Ovary (tissue), 9 donors: ENCODE measurements around the gene CMTM7. TPM values are rescaled to one million over a fixed set of nuclear protein-coding genes. Genes with fewer than 3 reads are reported as not detected.
"Not testable (repeated sequence)": the region's sequence is repeated elsewhere in the genome, so short reads cannot be mapped to it uniquely, and the experiment has no call there.

Source experiments
- DNase-seq, 5 donors: peaks; one replicate each; pipeline ENCODE4 v3.0.0-alpha.2; 2019 to 2020
- H3K27ac ChIP-seq, 2 donors: fragments of 200-600 bp; one replicate each; pipeline versions ENCODE4 v1.5.1 to v1.8.0; 2019 to 2022
- H3K27me3 ChIP-seq: fragments of 200-600 bp; one replicate; pipeline ENCODE4 v1.8.0; 2022
- H3K36me3 ChIP-seq: fragments of 200-600 bp; sonication (generic); one replicate; pipeline ENCODE4 v1.5.1; 2019
- H3K4me1 ChIP-seq: one replicate; pipeline ENCODE4 v1.8.1; 2013; ENCODE audit warnings: mild to moderate bottlenecking, moderate library complexity; ENCODE audit not compliant: insufficient read depth
- H3K4me3 ChIP-seq: fragments of 200-600 bp; sonication (generic); one replicate; pipeline ENCODE4 v1.5.1; 2017
- H3K9me3 ChIP-seq, 2 donors: fragments of 200-600 bp in 1 of 2; sonication (generic) in 1 of 2; one replicate each; pipeline versions ENCODE4 v1.5.1 to v1.8.1; 2013 to 2019; ENCODE audit warnings: mild to moderate bottlenecking in 1 of 2, moderate library complexity in 1 of 2
- EP300 ChIP-seq: sonication (generic); formaldehyde crosslinking; IDR thresholded peaks from one replicate; pipeline ENCODE4 v1.6.1; 2017; ENCODE audit warnings: antibody characterized with exemption
- POLR2A ChIP-seq: fragments of 450-650 bp; IDR thresholded peaks from one replicate; pipeline ENCODE4 v1.6.1; 2017; ENCODE audit warnings: antibody characterized with exemption, mild to moderate bottlenecking, moderate library complexity
- WGBS, 3 donors: extraction: QIAGEN DNeasy Blood & Tissue Kit in 1 of 3; methylation state at CpG; one replicate each; pipeline versions ENCODE4 v1.1.5 to v1.1.7; 2013 to 2017; 5-methylcytosine and 5-hydroxymethylcytosine counted together
- intact Hi-C, 4 donors: fragments of 100-400 bp; cut with DNase I; formaldehyde crosslinking; loops; one replicate each; pipeline versions ENCODE4 v1.11.0 to v1.15.1; 2022 to 2023
- polyA plus RNA-seq, 2 donors: library from polyadenylated mRNA; stranded (reverse); fragments of 200-250 nt in 1 of 2; fragments of 350-450 nt in 1 of 2; fragmentation: Illumina TruSeq in 1 of 2; extraction: RNeasy Lipid Tissue Mini Kit (QIAGEN cat#74804) in 1 of 2; gene quantifications; one replicate each; pipeline ENCODE4 v1.2.3, GENCODE V29; 2013 to 2014
- total RNA-seq, 7 donors: library from RNA; depleted of rRNA in 2 of 7; stranded (reverse); fragments of >200 nt in 2 of 7; fragmentation: NEBNext Ultra II Directional in 3 of 7; extraction: Animal tissue kit (Norgen Biotek cat#: 25700) in 3 of 7; gene quantifications; one replicate each; pipeline versions ENCODE4 v1.1.0 to v1.2.4, GENCODE V29; 2016 to 2023
- TF ChIP-seq, protein P1 (sequence below), 3 donors: fragments of 450-650 bp in 2 of 3; fragments of 200-600 bp in 1 of 3; IDR thresholded peaks; one replicate each; pipeline versions ENCODE4 v1.5.1 to v1.8.0; 2016 to 2022; ENCODE audit warnings: antibody characterized with exemption in 3 of 3, mild to moderate bottlenecking in 1 of 3
- donor health status: DM: no; HTN: no; CAD: no; lungs with moderate emphysema.
- donor health status: DM: no; HTN: no; CAD: no.
- donor health status: Bipolar disorder and iron deficiency.
- donor health status: DM: yes; HTN: yes; CAD: no.
- donor health status: DM: no; HTN: no; CAD: no.
- donor health status: DM: yes; HTN: yes; CAD: no.

Gene CMTM7
- total and polyA plus RNA-seq, 9 donors = 2.7 to 63.4 (median 7.6) TPM

DNA sequence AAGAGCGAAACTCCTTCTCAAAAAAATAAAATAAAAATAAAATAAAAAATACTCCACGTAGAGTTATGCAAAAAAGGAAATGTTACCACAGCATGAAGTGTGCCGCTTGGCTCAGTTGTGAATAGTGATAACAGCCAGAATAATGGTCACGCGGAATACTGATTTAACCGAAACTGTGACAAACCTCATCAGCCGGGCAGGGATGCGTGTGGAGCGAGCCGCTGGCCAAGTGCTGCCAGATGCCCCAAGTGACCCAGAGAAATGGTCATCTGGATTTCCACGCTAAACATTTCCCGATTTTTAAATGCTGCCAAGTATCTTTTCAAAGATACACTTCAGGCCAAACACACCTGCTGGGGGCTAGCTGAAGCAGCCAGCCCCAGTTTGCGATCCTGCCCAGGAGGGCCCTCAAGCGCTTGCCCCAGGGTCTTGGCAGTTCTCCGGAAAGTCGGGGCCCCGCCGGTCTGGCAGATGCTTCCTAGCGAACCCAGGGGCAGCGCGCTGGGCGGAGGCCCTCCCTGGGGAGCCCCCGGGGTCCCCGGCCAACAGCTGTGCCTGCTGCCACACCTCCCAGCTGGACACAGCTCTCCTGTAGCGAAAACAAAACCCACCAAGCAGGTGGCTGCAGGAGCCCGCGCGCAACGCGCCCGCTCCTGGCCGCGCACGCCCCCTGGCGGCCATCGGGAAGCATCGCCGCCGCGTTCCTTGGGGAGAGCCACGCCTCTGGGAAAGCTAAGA, 75.8 kb downstream of the CMTM7 start:
- Histone ChIP-seq H3K27me3 (no peaks in the 10 kb centered on the region), H3K4me1 (peaks cover 2% of the 10 kb centered on the region), H3K9me3 (no peaks in the 10 kb centered on the region), H3K4me3 (peak overlapping the region; percentile 37), H3K27ac (no peak overlapping the region), H3K36me3 (no peaks in the 10 kb centered on the region)
- peak; percentile 53 to 83 (median 71) for DNase-seq
- no peak for TF ChIP-seq POLR2A
- TF ChIP-seq EP300 = no peak
- TF ChIP-seq, protein P1, sequence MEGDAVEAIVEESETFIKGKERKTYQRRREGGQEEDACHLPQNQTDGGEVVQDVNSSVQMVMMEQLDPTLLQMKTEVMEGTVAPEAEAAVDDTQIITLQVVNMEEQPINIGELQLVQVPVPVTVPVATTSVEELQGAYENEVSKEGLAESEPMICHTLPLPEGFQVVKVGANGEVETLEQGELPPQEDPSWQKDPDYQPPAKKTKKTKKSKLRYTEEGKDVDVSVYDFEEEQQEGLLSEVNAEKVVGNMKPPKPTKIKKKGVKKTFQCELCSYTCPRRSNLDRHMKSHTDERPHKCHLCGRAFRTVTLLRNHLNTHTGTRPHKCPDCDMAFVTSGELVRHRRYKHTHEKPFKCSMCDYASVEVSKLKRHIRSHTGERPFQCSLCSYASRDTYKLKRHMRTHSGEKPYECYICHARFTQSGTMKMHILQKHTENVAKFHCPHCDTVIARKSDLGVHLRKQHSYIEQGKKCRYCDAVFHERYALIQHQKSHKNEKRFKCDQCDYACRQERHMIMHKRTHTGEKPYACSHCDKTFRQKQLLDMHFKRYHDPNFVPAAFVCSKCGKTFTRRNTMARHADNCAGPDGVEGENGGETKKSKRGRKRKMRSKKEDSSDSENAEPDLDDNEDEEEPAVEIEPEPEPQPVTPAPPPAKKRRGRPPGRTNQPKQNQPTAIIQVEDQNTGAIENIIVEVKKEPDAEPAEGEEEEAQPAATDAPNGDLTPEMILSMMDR (IDR thresholded peaks at IDR 0.05) = peak; percentile 80 to 94 (median 88)
- intact Hi-C loops = loop anchor here in 3 of 4 donors (5.0 to 10.0 kb wide), 5 partner anchors 90 to 173 kb away; no protein-coding TSS in a partner anchor
- 24 to 35% (median 33%) methylated on average over 37 to 41 of the region's 41 CpGs for WGBS, 3 donors

DNA sequence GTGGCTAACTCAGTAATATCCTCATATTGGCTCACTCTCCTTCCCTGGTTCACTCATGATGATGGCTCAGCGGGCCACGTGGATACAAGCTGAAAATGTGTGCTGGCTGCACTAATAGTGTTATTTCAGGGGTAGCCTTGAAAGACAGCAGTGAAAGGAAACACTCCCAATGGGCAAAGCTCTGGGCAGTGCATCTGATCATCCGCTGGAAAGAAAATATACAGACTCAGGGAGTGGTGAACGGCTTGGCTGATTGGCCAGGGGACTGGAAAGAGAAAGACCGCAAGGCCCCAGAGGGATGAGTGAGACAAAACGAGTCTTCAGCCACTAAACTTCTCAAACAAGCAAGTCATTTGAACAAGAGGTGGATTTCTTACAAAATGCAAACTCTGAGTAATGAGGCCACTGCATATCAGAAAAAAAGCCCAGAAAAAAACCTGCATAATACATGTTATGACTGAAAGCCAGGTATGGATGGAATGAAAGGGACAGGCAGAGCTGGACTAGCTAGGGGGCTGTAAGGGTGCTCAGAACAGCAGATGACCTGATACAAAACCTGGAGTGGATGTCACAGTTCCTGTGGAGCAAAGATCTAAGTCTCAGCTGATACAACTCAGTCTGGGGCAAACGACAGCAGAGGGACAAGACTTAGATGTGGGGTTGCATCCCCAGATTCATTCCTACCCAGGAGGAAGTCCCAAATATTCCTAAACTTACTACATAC, 77.7 kb downstream of the CMTM7 start:
- no peaks in the 10 kb centered on the region for H3K27me3 ChIP-seq
- H3K9me3 ChIP-seq = no peaks in the 10 kb centered on the region
- TF ChIP-seq, protein P1 (IDR thresholded peaks at IDR 0.05) = no peak
- TF ChIP-seq EP300 (no peak), POLR2A (no peak)
- no peak overlapping the region for H3K27ac ChIP-seq
- DNase-seq = no peak
- WGBS, 3 donors = 78 to 83% (median 82%) methylated on average over 7 of the region's 7 CpGs
- H3K4me3 ChIP-seq = no peak overlapping the region
- H3K36me3 ChIP-seq = no peaks in the 10 kb centered on the region
- intact Hi-C loops = loop anchor here in 3 of 4 donors (5.0 to 10.0 kb wide), 5 partner anchors 92 to 175 kb away; no protein-coding TSS in a partner anchor
- peaks cover 2% of the 10 kb centered on the region for H3K4me1 ChIP-seq

DNA sequence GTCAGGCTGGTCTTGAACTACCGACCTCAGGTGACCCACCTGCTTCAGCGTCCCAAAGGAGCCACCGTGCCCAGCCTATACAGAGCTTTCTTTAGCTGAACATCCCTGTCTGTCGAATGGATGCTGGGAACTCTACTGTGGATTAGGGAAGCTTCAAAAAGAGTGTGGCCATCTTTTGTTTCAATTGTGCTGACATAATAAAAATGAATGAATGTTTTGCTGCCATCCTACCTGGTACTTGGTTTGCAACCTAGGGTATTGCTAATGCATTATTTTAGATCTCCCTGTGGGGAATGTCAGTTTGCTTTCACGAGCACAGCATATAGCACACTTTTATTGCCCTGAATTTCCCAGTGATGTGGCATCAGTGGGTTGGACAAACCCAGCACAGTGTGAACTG, 78.7 kb downstream of the CMTM7 start:
- Histone ChIP-seq H3K36me3 (no peaks in the 10 kb centered on the region), H3K4me1 (peaks cover 2% of the 10 kb centered on the region), H3K27me3 (no peaks in the 10 kb centered on the region), H3K4me3 (no peak overlapping the region), H3K9me3 (no peaks in the 10 kb centered on the region), H3K27ac (no peak overlapping the region)
- intact Hi-C loops = loop anchor here in 1 of 4 donors (5.0 kb wide), 1 partner anchor 88 kb away; no protein-coding TSS in a partner anchor
- no peak for DNase-seq
- TF ChIP-seq EP300 = no peak
- TF ChIP-seq, protein P1 (IDR thresholded peaks at IDR 0.05) = no peak
- TF ChIP-seq POLR2A = no peak
- WGBS, 3 donors = 94 to 95% (median 94%) methylated on average over 5 of the region's 5 CpGs

DNA sequence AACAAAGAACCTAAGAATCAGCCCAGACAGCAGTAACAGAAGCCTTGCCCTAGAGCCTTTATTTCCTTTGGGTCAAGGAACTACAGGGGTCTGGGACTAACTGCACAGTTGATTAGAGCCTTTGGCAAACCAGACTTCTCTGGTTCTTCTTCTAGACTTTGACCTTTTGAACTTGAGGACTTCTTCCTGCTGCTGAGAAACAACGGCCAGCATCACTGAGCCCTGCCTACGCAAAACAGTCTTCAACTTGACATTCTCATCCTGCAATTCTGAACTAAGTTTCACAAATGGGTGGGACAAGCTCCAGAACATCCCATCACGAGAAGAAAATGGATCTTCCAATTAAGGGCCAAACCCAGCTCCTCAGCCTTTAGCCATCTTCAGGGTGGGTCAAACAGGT, 79.6 kb downstream of the CMTM7 start:
- no peaks in the 10 kb centered on the region for H3K36me3 ChIP-seq
- peaks cover 2% of the 10 kb centered on the region for H3K4me1 ChIP-seq
- WGBS, 3 donors = 86 to 94% (median 93%) methylated on average over 3 of the region's 3 CpGs
- intact Hi-C loops = loop anchor here in 1 of 4 donors (5.0 kb wide), 1 partner anchor 89 kb away; no protein-coding TSS in a partner anchor
- no peaks in the 10 kb centered on the region for H3K27me3 ChIP-seq
- TF ChIP-seq, protein P1 (IDR thresholded peaks at IDR 0.05) = no peak
- no peak for TF ChIP-seq EP300
- TF ChIP-seq POLR2A = no peak
- no peak overlapping the region for H3K4me3 ChIP-seq
- H3K9me3 ChIP-seq = no peaks in the 10 kb centered on the region
- no peak overlapping the region for H3K27ac ChIP-seq
- no peak for DNase-seq

DNA sequence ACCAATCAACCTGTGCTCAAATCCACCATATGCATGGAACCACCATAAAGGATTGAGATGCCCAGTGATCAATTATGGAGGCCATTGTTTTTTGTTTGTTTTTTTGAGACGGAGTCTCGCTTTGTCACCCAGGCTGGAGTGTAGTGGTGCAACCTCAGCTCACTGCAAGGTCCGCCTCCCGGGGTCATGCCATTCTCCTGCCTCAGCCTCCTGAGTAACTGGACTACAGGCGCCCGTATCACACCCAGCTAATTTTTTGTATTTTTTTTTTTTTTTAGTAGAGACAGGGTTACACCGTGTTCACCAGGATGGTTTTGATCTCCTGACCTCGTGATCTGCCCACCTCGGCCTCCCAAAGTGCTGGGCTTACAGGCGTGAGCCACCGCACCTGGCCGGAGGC, 80.5 kb downstream of the CMTM7 start:
- 95 to 96% (median 95%) methylated on average over 12 of the region's 12 CpGs for WGBS, 3 donors
- H3K4me3 ChIP-seq, H3K27me3 ChIP-seq, H3K27ac ChIP-seq, DNase-seq, H3K9me3 ChIP-seq, H3K4me1 ChIP-seq, H3K36me3 ChIP-seq: not testable (repeated sequence)
- intact Hi-C loops = loop anchor here in 1 of 4 donors (5.0 kb wide), 1 partner anchor 90 kb away; no protein-coding TSS in a partner anchor
